Neural progenitor cell (in vitro differentiated cells): Measurements from ENCODE around the gene PGC. TPM values are rescaled to one million over a fixed set of nuclear protein-coding genes. Genes with fewer than 3 reads are reported as not detected.

Source experiments
- DNase-seq: peaks from one replicate; pipeline ENCODE4 v3.0.0-alpha.2; 2016; ENCODE audit warnings: low spot score
- H2AFZ ChIP-seq: fragments of 200-600 bp; sonication (generic); replicated peaks from 2 replicates; pipeline ENCODE4 v1.6.1; 2016; ENCODE audit warnings: antibody characterized with exemption
- H3F3A ChIP-seq: fragments of 200-600 bp; sonication (generic); 2 replicates; pipeline ENCODE4 v1.6.1; 2016; ENCODE audit warnings: antibody characterized with exemption, low read depth
- H3K27ac ChIP-seq: fragments of 200-600 bp; sonication (generic); 2 replicates; pipeline ENCODE4 v1.5.1; 2016; ENCODE audit warnings: mild to moderate bottlenecking
- H3K27me3 ChIP-seq: fragments of 200-600 bp; sonication (generic); 2 replicates; pipeline ENCODE4 v1.6.1; 2016; ENCODE audit warnings: mild to moderate bottlenecking, moderate library complexity
- H3K36me3 ChIP-seq: fragments of 200-600 bp; sonication (generic); 2 replicates; pipeline ENCODE4 v1.5.1; 2016
- H3K4me1 ChIP-seq: fragments of 200-600 bp; sonication (generic); 2 replicates; pipeline ENCODE4 v1.6.1; 2016; ENCODE audit warnings: mixed run types
- H3K4me2 ChIP-seq: fragments of 200-600 bp; sonication (generic); 2 replicates; pipeline ENCODE4 v1.6.1; 2016
- H3K4me3 ChIP-seq: fragments of 200-600 bp; sonication (generic); 2 replicates; pipeline ENCODE4 v1.5.1; 2016
- H3K79me2 ChIP-seq: fragments of 200-600 bp; sonication (generic); 2 replicates; pipeline ENCODE4 v1.6.1; 2016; ENCODE audit warnings: low read depth
- H3K9ac ChIP-seq: fragments of 200-600 bp; sonication (generic); 2 replicates; pipeline ENCODE4 v1.6.1; 2016
- H3K9me3 ChIP-seq: fragments of 200-600 bp; sonication (generic); 2 replicates; pipeline ENCODE4 v1.5.1; 2016; ENCODE audit warnings: low read depth
- H4K20me1 ChIP-seq: fragments of 200-600 bp; sonication (generic); 2 replicates; pipeline ENCODE4 v1.6.1; 2016; ENCODE audit warnings: low read depth
- H3K27ac Mint-ChIP-seq: 3 replicates; pipeline ENCODE4 v1.8.0; 2021; ENCODE audit warnings: mixed read lengths
- H3K27me3 Mint-ChIP-seq: 2 replicates; pipeline ENCODE4 v1.8.0; 2022; ENCODE audit warnings: low read depth, mild to moderate bottlenecking, inconsistent platforms, moderate library complexity, mixed read lengths; ENCODE audit not compliant: insufficient read depth
- H3K36me3 Mint-ChIP-seq: 3 replicates; pipeline ENCODE4 v1.8.0; 2021; ENCODE audit warnings: mixed read lengths
- H3K4me1 Mint-ChIP-seq: 3 replicates; pipeline ENCODE4 v1.8.0; 2021; ENCODE audit warnings: mixed read lengths
- H3K4me3 Mint-ChIP-seq: 3 replicates; pipeline ENCODE4 v1.8.0; 2021; ENCODE audit warnings: mild to moderate bottlenecking, moderate library complexity, mixed read lengths
- H3K9me3 Mint-ChIP-seq: 3 replicates; pipeline ENCODE4 v1.8.0; 2020; ENCODE audit warnings: mixed read lengths
- CTCF ChIP-seq: fragments of 200-600 bp; sonication (generic); IDR thresholded peaks from 2 replicates; pipeline ENCODE4 v1.5.1; 2017; ENCODE audit warnings: antibody characterized with exemption, mild to moderate bottlenecking
- EZH2 ChIP-seq: fragments of 200-600 bp; sonication (generic); IDR thresholded peaks from 2 replicates; pipeline ENCODE4 v1.6.1; 2017; ENCODE audit warnings: antibody characterized with exemption, mild to moderate bottlenecking, moderate library complexity
- EZH2phosphoT487 ChIP-seq: fragments of 200-600 bp; sonication (generic); IDR thresholded peaks from 2 replicates; pipeline ENCODE4 v1.6.1; 2017; ENCODE audit warnings: antibody characterized with exemption
- total RNA-seq: library from RNA; depleted of rRNA; stranded (reverse); fragments of >200 nt; gene quantifications from 2 replicates; pipeline ENCODE4 v1.2.3, GENCODE V29; 2015; ENCODE audit warnings: low replicate concordance

The PGC gene
- total RNA-seq, 1 donor from 2014 or later, result not detected

GRCh38 chr6:41775293-41775882 lies 28.2 kb upstream of the PGC start:
- H3K27me3 ChIP-seq, result no peaks in the 10 kb centered on the region
- no peaks in the 10 kb centered on the region for H3K9me3 Mint-ChIP-seq
- no peaks in the 10 kb centered on the region for H3K79me2 ChIP-seq
- no peaks in the 10 kb centered on the region for H4K20me1 ChIP-seq
- H3K36me3 Mint-ChIP-seq, result peaks cover 12% of the 10 kb centered on the region
- H3K4me1 ChIP-seq, result peaks cover 7% of the 10 kb centered on the region
- H3K9me3 ChIP-seq, result no peaks in the 10 kb centered on the region
- H3K27ac Mint-ChIP-seq, result no peak overlapping the region
- H3K4me3 Mint-ChIP-seq, result no peak overlapping the region
- H3F3A ChIP-seq, result peaks cover 4% of the 10 kb centered on the region
- peaks cover 5% of the 10 kb centered on the region for H3K27me3 Mint-ChIP-seq
- no peaks in the 10 kb centered on the region for H3K36me3 ChIP-seq
- TF ChIP-seq EZH2phosphoT487 (no peak), CTCF (no peak), EZH2 (no peak)
- no peak overlapping the region for H2AFZ ChIP-seq
- H3K27ac ChIP-seq, result no peak overlapping the region
- no peak overlapping the region for H3K9ac ChIP-seq
- H3K4me2 ChIP-seq, result no peak overlapping the region
- H3K4me1 Mint-ChIP-seq, result peaks cover 6% of the 10 kb centered on the region
- H3K4me3 ChIP-seq, result no peak overlapping the region
- DNase-seq, result no peak

- H3K27ac ChIP-seq, result no peak overlapping the region
- peaks cover 6% of the 10 kb centered on the region for H3K4me1 Mint-ChIP-seq
- no peaks in the 10 kb centered on the region for H3K9me3 ChIP-seq
- no peak overlapping the region for H3K4me3 ChIP-seq
- no peaks in the 10 kb centered on the region for H3K9me3 Mint-ChIP-seq
- peaks cover 2% of the 10 kb centered on the region for H3K27me3 Mint-ChIP-seq
- peak overlapping the region; percentile 7 for H3K4me3 Mint-ChIP-seq
- TF ChIP-seq CTCF, result no peak
- no peak for TF ChIP-seq EZH2phosphoT487
- TF ChIP-seq EZH2, result no peak
- no peaks in the 10 kb centered on the region for H3K27me3 ChIP-seq
- no peak overlapping the region for H2AFZ ChIP-seq
- DNase-seq, result no peak
- no peaks in the 10 kb centered on the region for H3F3A ChIP-seq
- H3K36me3 Mint-ChIP-seq, result peaks cover 12% of the 10 kb centered on the region
- no peak overlapping the region for H3K9ac ChIP-seq
- H3K4me1 ChIP-seq, result peaks cover 7% of the 10 kb centered on the region
- no peaks in the 10 kb centered on the region for H3K79me2 ChIP-seq
- no peaks in the 10 kb centered on the region for H3K36me3 ChIP-seq
- H3K27ac Mint-ChIP-seq, result no peak overlapping the region
- no peaks in the 10 kb centered on the region for H4K20me1 ChIP-seq
- H3K4me2 ChIP-seq, result no peak overlapping the region
Measured at GRCh38 chr6:41774841-41775240, 27.6 kb upstream of the PGC start.

- Histone ChIP-seq H3K9me3 (no peaks in the 10 kb centered on the region), H4K20me1 (no peaks in the 10 kb centered on the region), H3K36me3 (no peaks in the 10 kb centered on the region), H3K4me1 (no peaks in the 10 kb centered on the region), H3K4me3 (no peak overlapping the region), H2AFZ (no peak overlapping the region), H3K79me2 (no peaks in the 10 kb centered on the region), H3K4me2 (no peak overlapping the region), H3K27ac (no peak overlapping the region), H3K27me3 (no peaks in the 10 kb centered on the region), H3K9ac (no peak overlapping the region), H3F3A (no peaks in the 10 kb centered on the region)
- TF ChIP-seq EZH2phosphoT487, result no peak
- TF ChIP-seq EZH2, result no peak
- TF ChIP-seq CTCF, result no peak
- H3K9me3 Mint-ChIP-seq, result no peaks in the 10 kb centered on the region
- DNase-seq, result no peak
- H3K36me3 Mint-ChIP-seq, result peaks cover 12% of the 10 kb centered on the region
- H3K4me1 Mint-ChIP-seq, result peaks cover 9% of the 10 kb centered on the region
- H3K27ac Mint-ChIP-seq, result no peak overlapping the region
- H3K4me3 Mint-ChIP-seq, result no peak overlapping the region
- peaks cover 2% of the 10 kb centered on the region for H3K27me3 Mint-ChIP-seq
Measured at GRCh38 chr6:41771058-41771983, 24.1 kb upstream of the PGC start.
